Stomach (tissue), 4 donors: ENCODE data around the gene RIC1.

ENCODE experiments used
- CTCF ChIP-seq, 7 experiments: fragments of 450-650 bp in 4 of 7; fragments of 200-600 bp in 3 of 7; sonication (generic) in 3 of 7; IDR thresholded peaks; one replicate each; pipeline ENCODE4 v1.5.1; 2016 to 2019; ENCODE audit warnings: antibody characterized with exemption in 7 of 7, control low read depth in 2 of 7, mild to moderate bottlenecking in 1 of 7
- EP300 ChIP-seq: sonication (generic); formaldehyde crosslinking; IDR thresholded peaks from one replicate; pipeline ENCODE4 v1.6.1; 2017; ENCODE audit warnings: antibody characterized with exemption
- POLR2AphosphoS5 ChIP-seq, 3 donors: sonication (generic); formaldehyde crosslinking; IDR thresholded peaks; one replicate each; pipeline ENCODE4 v1.6.1; 2016; ENCODE audit warnings: antibody characterized with exemption in 3 of 3

DNA sequence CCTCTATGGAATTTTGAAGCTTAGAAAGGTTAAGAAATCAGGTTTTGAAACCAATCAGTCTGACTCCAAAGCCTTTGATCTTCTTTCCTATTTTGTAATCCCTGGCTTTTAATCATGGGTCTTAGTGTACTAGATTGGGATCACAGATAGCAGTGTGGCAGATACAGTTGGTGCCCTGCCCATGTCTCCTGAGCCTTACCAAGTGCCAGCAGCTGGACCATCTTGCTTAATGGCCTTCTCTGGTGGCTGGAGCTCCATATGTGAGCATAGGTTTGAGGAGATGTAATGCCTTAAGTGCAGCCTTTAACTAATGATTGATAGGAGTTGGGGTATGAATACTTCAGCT lies 16.7 kb upstream of the RIC1 start:
- TF ChIP-seq EP300: no peak
- no peak for TF ChIP-seq POLR2AphosphoS5 (IDR thresholded peaks at IDR 0.05)
- TF ChIP-seq CTCF (IDR thresholded peaks at IDR 0.05): no peak
